ENCODE measurements around the gene S100A5. TPM values are rescaled to one million over a fixed set of nuclear protein-coding genes. Genes with fewer than 3 reads are reported as not detected.

S100A5 gene
- total RNA-seq, 1 experiment from 2014 or later = not detected

GRCh38 chr1:153553830-153554541 is 13.3 kb upstream of the S100A5 start:
- H2AFZ ChIP-seq (ENCODE audit: low read length) = no peak overlapping the region
- no peak for DNase-seq

GRCh38 chr1:153553096-153553495 is 12.4 kb upstream of the S100A5 start:
- Histone ChIP-seq H3K27me3 (ENCODE audit: low read length) (no peaks in the 10 kb centered on the region), H3K9ac (ENCODE audit: low read length) (no peak overlapping the region)

More at GRCh38 chr1:153553830-153554541, 13.3 kb upstream of the S100A5 start:
- Histone ChIP-seq H3K36me3 (ENCODE audit: insufficient read depth, low read length) (no peaks in the 10 kb centered on the region), H3K4me2 (ENCODE audit: low read depth, low read length, poor library complexity, severe bottlenecking) (no peak overlapping the region), H3K27me3 (ENCODE audit: low read length) (no peaks in the 10 kb centered on the region), H3K9ac (ENCODE audit: low read length) (no peak overlapping the region), H3K4me3 (ENCODE audit: low read length) (no peak overlapping the region), H3K4me1 (ENCODE audit: low read length) (no peaks in the 10 kb centered on the region), H3K9me3 (ENCODE audit: low read length) (no peaks in the 10 kb centered on the region), H4K20me1 (ENCODE audit: insufficient read depth, low read depth, low read length) (no peaks in the 10 kb centered on the region), H3K9me2 (replicated peaks; ENCODE audit: insufficient read depth, low read length) (no peaks in the 10 kb centered on the region), H3K79me2 (ENCODE audit: low read length) (no peaks in the 10 kb centered on the region), H3K27ac (ENCODE audit: low read length) (no peak overlapping the region)

DNA sequence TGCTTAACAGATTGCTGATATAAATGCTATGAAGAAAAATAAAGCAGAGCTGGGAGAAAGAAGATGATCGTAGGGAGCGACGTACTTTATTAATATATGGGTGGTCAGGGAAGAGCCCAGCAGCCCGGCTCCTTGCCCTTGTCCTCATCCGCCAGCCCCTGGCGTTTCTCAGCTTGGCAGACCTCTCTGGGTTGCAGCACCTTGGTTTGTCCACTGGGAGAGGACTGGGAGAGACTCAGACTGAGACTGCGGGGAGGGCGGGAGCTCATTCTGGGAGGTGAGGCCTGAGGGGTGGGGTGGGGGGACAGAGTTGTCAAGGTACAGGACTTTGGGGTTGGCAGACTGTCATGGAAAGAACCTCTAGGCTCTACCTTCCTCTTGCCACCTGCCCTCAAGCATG is 11.6 kb upstream of the S100A5 start:
- Histone ChIP-seq H3K4me1 (ENCODE audit: low read length) (no peaks in the 10 kb centered on the region), H3K4me2 (ENCODE audit: low read depth, low read length, poor library complexity, severe bottlenecking) (no peak overlapping the region)

More at GRCh38 chr1:153553096-153553495, 12.4 kb upstream of the S100A5 start:
- Histone ChIP-seq H3K36me3 (ENCODE audit: insufficient read depth, low read length) (no peaks in the 10 kb centered on the region), H3K4me1 (ENCODE audit: low read length) (no peaks in the 10 kb centered on the region), H3K79me2 (ENCODE audit: low read length) (no peaks in the 10 kb centered on the region), H3K9me3 (ENCODE audit: low read length) (no peaks in the 10 kb centered on the region), H4K20me1 (ENCODE audit: insufficient read depth, low read depth, low read length) (no peaks in the 10 kb centered on the region), H3K9me2 (replicated peaks; ENCODE audit: insufficient read depth, low read length) (no peaks in the 10 kb centered on the region), H3K4me2 (ENCODE audit: low read depth, low read length, poor library complexity, severe bottlenecking) (no peak overlapping the region), H3K4me3 (ENCODE audit: low read length) (no peak overlapping the region), H3K27ac (ENCODE audit: low read length) (no peak overlapping the region), H2AFZ (ENCODE audit: low read length) (no peak overlapping the region)
- no peak for DNase-seq

GRCh38 chr1:153550827-153551500 is 10.2 kb upstream of the S100A5 start:
- no peak overlapping the region for H3K4me3 ChIP-seq (ENCODE audit: low read length)
- no peaks in the 10 kb centered on the region for H3K9me3 ChIP-seq (ENCODE audit: low read length)
- no peaks in the 10 kb centered on the region for H4K20me1 ChIP-seq (ENCODE audit: insufficient read depth, low read depth, low read length)
- no peak overlapping the region for H3K27ac ChIP-seq (ENCODE audit: low read length)
- H3K79me2 ChIP-seq (ENCODE audit: low read length) = no peaks in the 10 kb centered on the region
- no peaks in the 10 kb centered on the region; the same call in 1 of the 2 replicates for H3K4me1 ChIP-seq (ENCODE audit: low read length)
- no peaks in the 10 kb centered on the region for H3K27me3 ChIP-seq (ENCODE audit: low read length)
- DNase-seq = no peak
- no peak overlapping the region for H2AFZ ChIP-seq (ENCODE audit: low read length)
- H3K36me3 ChIP-seq (ENCODE audit: insufficient read depth, low read length) = no peaks in the 10 kb centered on the region
- no peak overlapping the region for H3K9ac ChIP-seq (ENCODE audit: low read length)
- H3K9me2 ChIP-seq (replicated peaks; ENCODE audit: insufficient read depth, low read length) = no peaks in the 10 kb centered on the region
- no peak overlapping the region for H3K4me2 ChIP-seq (ENCODE audit: low read depth, low read length, poor library complexity, severe bottlenecking)

More for the DNA sequence above, 11.6 kb upstream of the S100A5 start:
- H3K9me2 ChIP-seq (replicated peaks; ENCODE audit: insufficient read depth, low read length) = no peaks in the 10 kb centered on the region
- no peaks in the 10 kb centered on the region for H3K9me3 ChIP-seq (ENCODE audit: low read length)
- no peaks in the 10 kb centered on the region for H4K20me1 ChIP-seq (ENCODE audit: insufficient read depth, low read depth, low read length)
- H3K9ac ChIP-seq (ENCODE audit: low read length) = no peak overlapping the region
- no peak for DNase-seq
- H3K79me2 ChIP-seq (ENCODE audit: low read length) = no peaks in the 10 kb centered on the region
- no peak overlapping the region for H3K4me3 ChIP-seq (ENCODE audit: low read length)
- H3K36me3 ChIP-seq (ENCODE audit: insufficient read depth, low read length) = no peaks in the 10 kb centered on the region
- no peak overlapping the region for H3K27ac ChIP-seq (ENCODE audit: low read length)
- H2AFZ ChIP-seq (ENCODE audit: low read length) = no peak overlapping the region
- no peaks in the 10 kb centered on the region for H3K27me3 ChIP-seq (ENCODE audit: low read length)

GRCh38 chr1:153550398-153550758 is 9.6 kb upstream of the S100A5 start:
- H3K36me3 ChIP-seq (ENCODE audit: insufficient read depth, low read length) = no peaks in the 10 kb centered on the region
- H3K79me2 ChIP-seq (ENCODE audit: low read length) = no peaks in the 10 kb centered on the region
- no peaks in the 10 kb centered on the region for H3K9me3 ChIP-seq (ENCODE audit: low read length)
- H3K4me1 ChIP-seq (ENCODE audit: low read length) = peaks cover 6% of the 10 kb centered on the region
- H3K4me3 ChIP-seq (ENCODE audit: low read length) = no peak overlapping the region
- H3K27me3 ChIP-seq (ENCODE audit: low read length) = no peaks in the 10 kb centered on the region
- no peak overlapping the region for H3K27ac ChIP-seq (ENCODE audit: low read length)
- no peaks in the 10 kb centered on the region for H3K9me2 ChIP-seq (replicated peaks; ENCODE audit: insufficient read depth, low read length)
- no peak for DNase-seq
- no peaks in the 10 kb centered on the region for H4K20me1 ChIP-seq (ENCODE audit: insufficient read depth, low read depth, low read length)
- no peak overlapping the region for H3K4me2 ChIP-seq (ENCODE audit: low read depth, low read length, poor library complexity, severe bottlenecking)
- no peak overlapping the region for H3K9ac ChIP-seq (ENCODE audit: low read length)
- no peak overlapping the region for H2AFZ ChIP-seq (ENCODE audit: low read length)

- H3K27ac ChIP-seq (ENCODE audit: low read length) = no peak overlapping the region
- no peaks in the 10 kb centered on the region for H3K27me3 ChIP-seq (ENCODE audit: low read length)
- no peak overlapping the region for H3K4me2 ChIP-seq (ENCODE audit: low read depth, low read length, poor library complexity, severe bottlenecking)
- DNase-seq = no peak
- H3K9me2 ChIP-seq (replicated peaks; ENCODE audit: insufficient read depth, low read length) = no peaks in the 10 kb centered on the region
- H4K20me1 ChIP-seq (ENCODE audit: insufficient read depth, low read depth, low read length) = no peaks in the 10 kb centered on the region
- H3K79me2 ChIP-seq (ENCODE audit: low read length) = no peaks in the 10 kb centered on the region
- H3K9ac ChIP-seq (ENCODE audit: low read length) = no peak overlapping the region
- no peak overlapping the region for H2AFZ ChIP-seq (ENCODE audit: low read length)
- H3K4me1 ChIP-seq (ENCODE audit: low read length) = peaks cover 11% of the 10 kb centered on the region
- no peaks in the 10 kb centered on the region for H3K9me3 ChIP-seq (ENCODE audit: low read length)
- no peak overlapping the region for H3K4me3 ChIP-seq (ENCODE audit: low read length)
- no peaks in the 10 kb centered on the region for H3K36me3 ChIP-seq (ENCODE audit: insufficient read depth, low read length)
Observed at GRCh38 chr1:153549741-153550397, 9.1 kb upstream of the S100A5 start.

- Histone ChIP-seq H3K79me2 (ENCODE audit: low read length) (no peaks in the 10 kb centered on the region), H3K36me3 (ENCODE audit: insufficient read depth, low read length) (no peaks in the 10 kb centered on the region), H2AFZ (ENCODE audit: low read length) (no peak within 1 kb of the TSS), H3K27ac (ENCODE audit: low read length) (no peak within 1 kb of the TSS), H3K9me2 (replicated peaks; ENCODE audit: insufficient read depth, low read length) (no peaks in the 10 kb centered on the region), H3K4me1 (ENCODE audit: low read length) (peaks cover 14% of the 10 kb centered on the region), H3K4me2 (ENCODE audit: low read depth, low read length, poor library complexity, severe bottlenecking) (no peak within 1 kb of the TSS), H4K20me1 (ENCODE audit: insufficient read depth, low read depth, low read length) (no peaks in the 10 kb centered on the region), H3K4me3 (ENCODE audit: low read length) (no peak within 1 kb of the TSS), H3K9ac (ENCODE audit: low read length) (no peak within 1 kb of the TSS), H3K9me3 (ENCODE audit: low read length) (no peaks in the 10 kb centered on the region), H3K27me3 (ENCODE audit: low read length) (no peaks in the 10 kb centered on the region)
- no peak for DNase-seq
Observed at GRCh38 chr1:153548722-153549688, 8.3 kb upstream of the S100A5 start, which contains the start of gene S100A3. Gene S100A3, minus strand, starts transcription at chr1:153549258. Its CDS starts 773 bp downstream, at chr1:153548485.

Data from Karpas-422 (cell line).